Adrenal gland (tissue), 5 donors: ENCODE results near the gene EXOC4.

Experiments used
- CTCF ChIP-seq, 6 experiments: fragments of 450-650 bp in 4 of 6; fragments of 200-600 bp in 2 of 6; sonication (generic) in 1 of 6; IDR thresholded peaks; 1 replicate in 5 of 6; 2 replicates in 1 of 6; pipeline versions ENCODE4 v1.5.1 to v1.8.0; 2016 to 2021; ENCODE audit warnings: antibody characterized with exemption in 6 of 6, mild to moderate bottlenecking in 2 of 6, moderate library complexity in 1 of 6
- POLR2A ChIP-seq, 2 donors: fragments of 450-650 bp; IDR thresholded peaks; one replicate each; pipeline ENCODE4 v1.6.1; 2017; ENCODE audit warnings: antibody characterized with exemption in 2 of 2, mild to moderate bottlenecking in 2 of 2, moderate library complexity in 1 of 2
- donor health status: DM: no; HTN: no; CAD: no.

- TF ChIP-seq POLR2A (IDR thresholded peaks at IDR 0.05) (no peak), CTCF (IDR thresholded peaks at IDR 0.05) (no peak)
These were observed 320.8 kb downstream of the EXOC4 start for GRCh38 chr7:133573554-133574265.
